ENCODE measurements around the gene CDADC1.

DNA sequence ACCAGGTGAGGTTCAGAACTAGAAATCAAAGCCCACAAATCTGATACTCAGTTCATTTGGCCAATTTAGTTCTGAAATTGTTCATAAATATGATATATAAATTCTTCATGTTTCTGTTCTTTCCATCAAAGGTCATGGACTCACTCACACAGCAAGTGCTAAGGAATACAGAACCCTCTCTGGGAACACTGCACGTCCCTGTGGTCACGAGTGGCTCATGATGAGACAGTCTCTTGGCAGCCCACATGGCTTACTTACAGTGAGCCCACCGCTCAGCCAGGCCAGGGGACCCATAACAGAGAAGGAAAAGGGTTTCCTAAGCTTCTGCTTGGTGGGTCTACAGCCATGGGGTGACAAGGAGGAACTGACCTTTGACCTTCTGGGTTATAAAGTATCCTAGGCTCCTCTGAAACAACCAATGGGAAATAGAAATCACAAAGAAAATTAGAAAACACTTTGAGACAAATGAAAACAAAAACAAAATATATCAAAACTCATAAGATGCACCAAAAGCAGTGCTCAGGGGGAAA is 67.4 kb downstream of the CDADC1 start:
- TF ChIP-seq, protein P1, sequence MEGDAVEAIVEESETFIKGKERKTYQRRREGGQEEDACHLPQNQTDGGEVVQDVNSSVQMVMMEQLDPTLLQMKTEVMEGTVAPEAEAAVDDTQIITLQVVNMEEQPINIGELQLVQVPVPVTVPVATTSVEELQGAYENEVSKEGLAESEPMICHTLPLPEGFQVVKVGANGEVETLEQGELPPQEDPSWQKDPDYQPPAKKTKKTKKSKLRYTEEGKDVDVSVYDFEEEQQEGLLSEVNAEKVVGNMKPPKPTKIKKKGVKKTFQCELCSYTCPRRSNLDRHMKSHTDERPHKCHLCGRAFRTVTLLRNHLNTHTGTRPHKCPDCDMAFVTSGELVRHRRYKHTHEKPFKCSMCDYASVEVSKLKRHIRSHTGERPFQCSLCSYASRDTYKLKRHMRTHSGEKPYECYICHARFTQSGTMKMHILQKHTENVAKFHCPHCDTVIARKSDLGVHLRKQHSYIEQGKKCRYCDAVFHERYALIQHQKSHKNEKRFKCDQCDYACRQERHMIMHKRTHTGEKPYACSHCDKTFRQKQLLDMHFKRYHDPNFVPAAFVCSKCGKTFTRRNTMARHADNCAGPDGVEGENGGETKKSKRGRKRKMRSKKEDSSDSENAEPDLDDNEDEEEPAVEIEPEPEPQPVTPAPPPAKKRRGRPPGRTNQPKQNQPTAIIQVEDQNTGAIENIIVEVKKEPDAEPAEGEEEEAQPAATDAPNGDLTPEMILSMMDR (IDR thresholded peaks at IDR 0.05), result no peak
- no peak for TF ChIP-seq POLR2A (IDR thresholded peaks at IDR 0.05)
